Measurements from ENCODE around the gene PTPRC.

Gene PTPRC

DNA sequence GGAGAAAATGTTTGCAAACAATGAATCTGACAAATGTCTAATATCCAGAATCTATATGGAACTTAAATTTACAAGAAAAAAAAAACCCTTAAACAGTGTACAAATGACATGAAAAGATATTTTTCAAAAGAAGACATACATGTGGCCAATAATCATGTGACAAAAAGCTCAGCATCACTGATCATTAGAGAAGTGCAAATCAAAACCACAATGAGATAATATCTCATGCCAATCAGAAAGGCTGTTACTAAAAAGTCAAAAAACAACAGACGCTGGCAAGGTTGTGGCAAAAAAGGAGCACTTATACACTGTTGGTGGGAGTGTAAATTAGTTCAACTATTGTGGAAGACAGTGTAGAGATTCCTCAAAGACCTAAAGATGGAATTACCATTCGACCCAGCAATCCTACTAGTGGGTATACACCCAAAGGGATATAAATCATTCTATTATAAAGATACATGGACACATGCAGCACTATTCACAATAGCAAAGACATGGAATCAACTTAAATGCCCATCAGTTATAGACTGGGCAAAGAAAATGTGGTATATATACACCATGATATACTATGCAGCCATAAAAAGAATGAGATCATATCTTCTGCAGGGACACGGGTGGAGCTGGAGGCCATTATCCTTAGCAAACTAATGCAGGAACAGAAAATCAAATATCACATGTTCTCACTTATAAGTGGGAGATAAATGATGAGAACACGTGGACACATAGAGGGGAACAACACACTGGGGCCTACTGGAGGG lies 123.2 kb downstream of the PTPRC start:
- DNase-seq: no peak

DNA sequence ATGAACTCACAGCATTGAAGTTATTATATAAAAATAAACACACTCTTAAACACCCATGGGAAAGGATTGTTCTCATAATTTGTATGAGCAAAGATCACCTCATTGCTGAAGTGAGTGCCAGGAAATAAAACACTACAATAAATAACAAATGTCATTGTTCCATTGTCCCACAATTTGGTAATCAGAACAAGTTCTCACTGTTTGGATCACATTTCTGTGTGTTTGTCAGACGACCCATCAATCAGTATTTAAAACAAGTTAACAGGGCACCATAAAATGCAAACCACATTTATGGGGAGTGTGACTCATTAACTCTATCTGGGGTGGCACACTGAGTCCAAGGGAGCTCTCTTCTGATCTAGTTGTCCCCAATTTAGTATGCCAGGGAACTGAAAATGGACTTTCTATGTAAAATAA lies 124.5 kb downstream of the PTPRC start:
- peak in 1 of 51 donors; percentile 52 for DNase-seq

DNA sequence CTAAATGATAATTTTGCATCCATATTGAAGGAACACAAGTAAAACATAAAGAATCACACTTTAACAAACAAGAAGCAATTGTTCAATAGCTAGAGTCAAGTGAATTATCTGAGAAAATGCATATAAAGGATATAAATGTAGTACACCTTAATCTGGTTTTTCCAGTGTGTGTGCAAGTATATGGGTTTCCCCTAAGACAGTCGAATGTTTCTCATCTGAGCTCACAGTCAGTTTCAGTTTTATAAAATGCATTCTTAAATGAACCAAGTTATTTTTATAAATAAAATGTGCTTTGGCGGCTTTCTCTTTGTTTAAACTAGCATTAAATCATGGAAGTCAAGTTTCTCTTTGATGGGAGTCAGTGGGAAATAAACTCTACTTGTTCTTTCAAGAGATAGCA lies 125.9 kb downstream of the PTPRC start:
- no peak for DNase-seq

DNA sequence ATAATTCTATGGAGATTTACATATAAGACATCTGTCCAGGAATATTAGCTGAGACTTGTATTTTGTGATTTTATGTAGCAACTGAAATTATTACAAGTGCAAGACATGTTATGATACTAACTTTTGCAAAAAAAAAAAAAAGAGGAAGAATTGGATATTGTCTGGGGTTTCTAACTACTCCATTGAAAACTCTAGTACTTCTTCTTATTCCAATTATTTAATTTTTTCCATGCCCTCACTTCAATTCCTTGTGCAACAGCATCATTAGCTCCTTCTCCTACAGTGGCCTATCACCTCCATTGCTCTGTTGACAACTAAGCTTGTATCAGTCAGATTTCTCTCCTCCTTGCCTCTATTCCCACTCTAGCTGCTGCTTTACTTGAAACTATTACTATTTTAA lies 126.6 kb downstream of the PTPRC start:
- DNase-seq: no peak

DNA sequence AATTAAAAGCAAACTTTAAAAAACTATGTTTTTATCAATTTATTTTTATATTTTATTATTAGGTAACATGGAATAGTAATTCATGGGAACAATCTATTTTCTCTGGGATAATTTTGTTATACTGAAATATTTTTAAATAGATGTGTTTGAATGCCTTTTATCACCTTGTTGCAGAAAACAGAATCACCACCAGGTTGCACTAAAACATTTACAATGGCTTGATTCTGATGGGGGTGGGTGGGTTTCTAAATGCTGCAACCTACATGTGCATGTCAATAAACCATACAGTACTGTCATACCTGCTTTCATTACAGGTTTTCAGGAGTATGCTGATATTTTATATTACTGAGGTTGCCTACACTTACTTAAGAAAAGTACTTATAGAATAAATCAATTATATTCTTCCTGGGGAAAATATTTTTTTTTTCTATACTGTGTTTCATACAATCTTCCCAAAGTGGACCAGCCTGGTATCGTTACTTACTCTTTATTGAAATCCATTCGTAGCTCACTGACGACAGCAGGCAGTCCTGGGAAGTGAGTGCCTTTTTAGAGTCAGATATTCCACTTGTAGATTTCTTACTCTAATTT lies 132.8 kb downstream of the PTPRC start:
- peak in 1 of 51 donors; percentile 12 for DNase-seq

DNA sequence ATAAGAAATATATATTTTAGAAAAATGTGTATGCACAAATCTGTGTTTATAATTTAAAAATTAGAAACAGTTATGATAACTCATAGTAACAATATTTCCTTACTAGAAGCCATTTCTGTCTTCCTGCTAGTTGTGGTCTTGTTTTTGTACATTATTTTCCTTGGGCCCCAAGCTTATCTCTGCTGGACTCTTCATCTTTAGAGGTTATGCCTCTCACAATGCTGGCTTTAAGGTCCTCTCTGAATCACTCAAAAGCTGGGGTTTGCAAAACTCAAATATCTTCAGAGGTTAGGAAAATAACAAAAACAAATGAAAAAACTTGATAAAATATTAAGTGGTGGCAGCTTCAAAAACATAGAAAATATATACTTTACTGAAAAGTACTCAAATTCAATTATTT lies 133.8 kb downstream of the PTPRC start:
- DNase-seq: no peak

DNA sequence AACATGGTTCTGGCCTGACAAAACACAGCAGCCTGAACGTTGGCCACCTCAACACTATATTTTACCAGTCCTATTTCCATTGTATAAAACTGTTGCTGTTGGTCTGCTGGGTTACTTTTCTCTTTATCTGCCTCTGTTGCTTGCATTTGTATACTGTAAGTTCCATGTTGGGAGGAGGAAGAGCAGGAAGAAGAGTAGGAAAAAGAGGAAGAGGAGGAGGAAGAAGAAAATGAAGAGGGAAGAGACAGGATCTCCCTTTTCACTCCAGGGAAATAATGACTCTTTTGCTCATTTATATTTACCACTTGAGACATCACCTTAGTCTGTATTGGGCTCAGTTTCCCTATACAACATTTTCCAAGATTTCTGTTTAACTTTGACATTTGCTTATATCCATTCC lies 134.2 kb downstream of the PTPRC start:
- no peak for DNase-seq

DNA sequence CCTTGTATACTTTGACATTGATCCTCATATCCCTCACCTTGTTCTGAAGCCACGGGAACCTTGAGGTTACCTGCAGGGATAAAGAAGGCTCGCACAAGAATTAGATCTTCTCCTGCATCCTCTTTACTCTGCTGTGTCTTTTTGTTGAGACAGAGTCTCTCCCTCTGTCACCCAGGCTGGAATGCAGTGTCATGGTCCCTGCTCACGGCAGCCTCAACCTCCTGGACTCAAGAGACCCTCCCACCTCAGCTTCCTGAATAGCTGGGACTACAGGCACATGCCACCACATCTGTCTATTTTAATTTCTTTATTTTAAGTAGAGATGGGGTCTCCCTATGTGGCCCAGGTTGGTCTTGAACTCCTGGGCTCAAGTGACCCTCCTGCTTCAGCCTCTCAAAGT lies 134.7 kb downstream of the PTPRC start:
- no peak for DNase-seq

DNA sequence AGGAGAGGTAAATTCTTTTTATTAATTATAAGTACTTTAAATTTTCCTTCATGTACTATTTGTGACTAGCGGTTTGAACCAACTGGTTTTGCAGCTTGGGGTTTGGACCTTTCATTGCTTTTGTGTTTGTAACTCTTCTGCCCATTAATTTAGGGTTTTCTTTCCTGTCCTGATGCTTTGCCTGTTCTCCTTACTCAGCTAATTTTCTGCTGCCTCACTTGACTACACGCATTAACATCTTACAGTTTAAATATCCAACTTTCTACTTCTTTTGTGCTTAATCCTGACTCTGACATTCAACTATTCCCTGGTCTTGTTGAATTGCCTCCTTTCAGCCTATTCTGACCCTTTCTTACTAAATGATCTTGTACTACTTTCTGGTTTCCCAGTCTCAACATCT lies 135.6 kb downstream of the PTPRC start:
- DNase-seq: no peak

DNA sequence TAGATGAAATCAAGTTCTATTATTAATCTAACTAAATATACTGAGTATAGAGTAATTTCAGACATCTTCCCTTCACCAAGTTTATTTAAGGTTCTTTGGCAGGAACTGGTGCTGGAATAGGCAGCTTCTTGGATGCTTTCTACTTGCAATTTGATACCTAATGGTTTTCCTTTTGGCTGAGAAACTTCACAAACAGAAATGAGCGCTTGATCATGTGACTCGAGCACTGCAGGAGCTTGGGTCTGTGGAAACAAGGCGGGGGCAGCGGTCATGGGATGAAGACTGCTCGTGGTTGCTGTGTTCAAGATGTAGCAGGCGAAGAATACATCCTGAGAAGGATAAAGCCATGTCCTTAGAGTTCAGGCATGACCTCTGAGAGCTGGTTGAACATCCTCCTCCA lies 136.8 kb downstream of the PTPRC start:
- no peak for DNase-seq

DNA sequence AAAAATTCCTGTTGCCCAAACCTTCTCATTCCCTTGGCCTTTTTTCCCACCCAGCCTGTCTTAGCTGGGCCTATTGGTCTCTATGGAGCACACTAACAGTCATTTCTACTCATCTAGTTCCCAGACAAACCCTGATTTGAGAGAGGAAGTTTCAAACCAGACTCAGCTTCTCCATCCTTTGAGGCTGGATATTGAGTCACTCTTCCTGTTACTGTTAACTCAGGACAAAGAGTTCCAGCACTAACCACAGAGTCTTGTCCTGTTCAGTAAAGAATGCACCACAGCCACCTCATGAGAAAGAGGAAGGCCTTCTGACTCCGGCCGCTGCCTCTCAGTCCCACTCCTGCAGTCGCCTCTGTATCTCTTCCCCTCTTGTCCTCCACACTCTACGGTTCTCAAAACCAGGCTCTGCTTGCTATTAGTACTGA lies 137.8 kb downstream of the PTPRC start:
- DNase-seq: peak in 16 of 51 donors; percentile 2 to 39 (median 18)

DNA sequence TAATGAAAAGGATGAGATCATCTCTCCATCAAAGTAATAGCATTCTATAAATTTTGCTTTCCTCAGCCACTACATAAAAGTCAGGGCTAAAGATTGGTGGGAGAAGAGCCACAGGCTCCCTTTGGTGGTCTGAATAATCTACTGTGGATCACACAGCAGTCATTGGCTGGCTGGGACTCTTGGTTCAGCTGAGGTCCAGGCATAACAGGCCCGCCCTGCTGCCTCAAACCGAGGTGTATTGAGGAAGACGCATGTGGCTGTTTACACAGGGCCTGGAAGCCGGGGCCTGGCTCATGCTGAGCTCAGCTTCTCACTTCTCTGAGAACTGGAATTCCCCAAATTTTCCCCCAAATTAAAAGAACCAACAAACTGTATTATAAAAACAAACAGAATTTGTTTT lies 139.2 kb downstream of the PTPRC start:
- no peak for DNase-seq

DNA sequence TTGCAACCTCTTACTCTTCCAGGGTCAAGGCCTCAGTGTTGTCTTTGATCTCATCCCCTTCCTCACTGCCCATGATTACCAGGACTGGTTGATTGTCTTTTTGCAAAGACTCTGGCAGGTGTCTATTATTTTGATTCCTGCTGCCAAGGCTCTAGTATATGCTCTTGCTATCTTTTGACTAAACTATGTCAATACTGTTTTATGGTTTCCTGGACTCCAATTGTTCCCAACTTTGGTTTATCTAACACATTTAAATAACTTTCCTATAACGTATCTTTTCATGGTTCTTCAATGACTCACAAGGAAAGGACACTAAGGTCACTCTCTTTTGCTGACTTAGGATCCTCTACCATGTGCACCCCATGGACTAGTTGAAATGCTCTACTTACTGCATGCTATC lies 141.5 kb downstream of the PTPRC start:
- DNase-seq: no peak

DNA sequence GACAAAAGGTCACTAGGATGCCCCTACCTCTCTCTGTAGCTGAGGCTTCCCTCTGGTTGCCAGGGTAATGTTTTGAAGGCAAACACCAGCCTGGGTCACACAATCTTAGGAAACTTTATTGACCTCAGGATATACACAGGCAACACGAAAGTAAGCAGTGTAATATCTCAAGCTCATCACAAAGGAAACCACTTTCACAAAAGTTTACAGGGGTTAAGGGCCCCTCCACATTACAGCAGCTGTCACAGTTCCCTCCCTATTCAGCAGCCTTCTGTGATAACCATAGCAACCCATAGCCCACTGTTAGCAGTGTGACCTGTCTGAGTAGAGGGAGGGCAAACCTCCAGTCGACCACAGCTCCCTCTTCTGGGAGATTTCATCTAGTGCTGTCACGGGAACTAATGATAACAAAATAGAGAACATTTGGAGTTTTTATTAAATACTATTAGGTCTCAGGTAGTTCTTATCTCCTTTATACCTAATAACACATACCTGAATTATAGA lies 149.8 kb downstream of the PTPRC start:
- DNase-seq: peak in 1 of 51 donors; percentile 3

DNA sequence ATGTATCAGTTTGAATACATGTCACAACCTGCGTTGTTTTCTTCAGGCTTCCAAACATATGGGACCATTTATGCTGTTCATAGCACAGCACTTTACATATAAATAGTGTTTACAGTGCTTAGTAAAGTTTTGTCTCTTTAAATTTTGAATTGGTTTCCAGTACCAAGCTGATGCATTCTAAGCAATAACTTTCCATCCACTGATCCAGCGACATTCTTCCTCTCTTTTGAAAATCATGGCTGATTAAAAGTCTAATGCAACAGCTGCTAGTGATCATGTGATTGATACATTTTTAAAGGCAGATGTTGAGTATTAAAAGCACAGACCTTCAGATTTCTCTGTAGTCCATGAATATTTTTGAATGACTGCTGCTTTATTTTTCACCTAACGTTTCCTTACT lies 154.9 kb downstream of the PTPRC start:
- no peak for DNase-seq

DNA sequence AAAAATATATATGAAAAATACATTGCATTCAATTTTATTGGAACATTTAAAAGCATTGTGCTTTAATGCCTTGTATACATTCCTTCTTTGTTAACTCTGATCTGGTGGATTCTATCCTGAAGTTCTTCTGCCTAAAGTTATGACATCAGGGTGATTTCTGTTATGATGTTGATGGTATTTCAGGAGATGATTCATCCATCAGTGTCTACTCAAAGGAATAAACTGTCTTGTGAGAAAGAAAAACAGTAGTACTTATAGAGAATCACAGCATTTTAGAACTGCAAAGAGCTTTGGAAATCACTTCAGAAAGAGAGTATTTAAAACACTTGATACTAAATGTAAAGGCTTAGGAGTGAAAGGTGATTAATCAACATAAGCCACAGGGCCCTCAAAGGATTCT lies 155.7 kb downstream of the PTPRC start:
- DNase-seq: no peak

DNA sequence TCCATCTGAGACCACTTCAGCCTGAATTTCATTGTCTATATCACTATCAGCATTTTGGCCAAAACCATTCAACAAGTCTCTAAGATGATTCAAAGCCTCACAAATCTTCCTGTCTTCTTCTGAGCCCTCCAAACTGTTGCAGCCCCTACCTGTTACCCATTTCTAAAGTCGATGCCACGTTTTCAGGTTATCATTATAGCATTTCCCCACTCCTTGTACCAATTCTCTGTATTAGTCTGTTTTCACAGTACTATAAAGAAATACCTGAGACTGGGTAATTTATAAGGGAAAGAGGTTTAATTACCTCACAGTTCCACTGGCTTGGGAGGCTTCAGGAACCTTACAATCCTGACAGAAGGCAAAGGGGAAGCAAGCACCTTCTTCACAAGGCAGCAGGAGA lies 158.8 kb downstream of the PTPRC start:
- DNase-seq: no peak

DNA sequence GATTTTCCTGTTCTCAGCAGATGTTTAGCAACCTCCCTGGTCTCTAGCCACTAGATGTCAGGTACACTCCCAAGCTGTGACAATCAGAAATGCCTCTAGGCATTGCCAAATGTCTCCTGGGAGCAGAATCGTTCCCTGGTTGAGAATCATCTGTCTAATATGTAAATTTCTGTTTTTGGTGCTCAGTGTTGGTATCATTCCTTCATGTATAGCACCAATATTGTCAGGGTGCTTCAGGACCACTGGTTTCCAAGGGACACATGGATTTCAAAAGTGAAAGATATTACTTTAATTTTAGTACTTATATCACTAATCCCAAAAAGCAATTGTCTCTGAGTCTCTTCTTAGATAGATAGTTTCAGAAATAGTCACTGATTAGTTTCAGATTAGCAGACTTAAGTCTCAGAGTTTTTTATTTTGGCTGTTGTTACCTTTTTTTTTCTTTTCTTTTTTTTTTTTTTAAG lies 160.1 kb downstream of the PTPRC start:
- no peak for DNase-seq

DNA sequence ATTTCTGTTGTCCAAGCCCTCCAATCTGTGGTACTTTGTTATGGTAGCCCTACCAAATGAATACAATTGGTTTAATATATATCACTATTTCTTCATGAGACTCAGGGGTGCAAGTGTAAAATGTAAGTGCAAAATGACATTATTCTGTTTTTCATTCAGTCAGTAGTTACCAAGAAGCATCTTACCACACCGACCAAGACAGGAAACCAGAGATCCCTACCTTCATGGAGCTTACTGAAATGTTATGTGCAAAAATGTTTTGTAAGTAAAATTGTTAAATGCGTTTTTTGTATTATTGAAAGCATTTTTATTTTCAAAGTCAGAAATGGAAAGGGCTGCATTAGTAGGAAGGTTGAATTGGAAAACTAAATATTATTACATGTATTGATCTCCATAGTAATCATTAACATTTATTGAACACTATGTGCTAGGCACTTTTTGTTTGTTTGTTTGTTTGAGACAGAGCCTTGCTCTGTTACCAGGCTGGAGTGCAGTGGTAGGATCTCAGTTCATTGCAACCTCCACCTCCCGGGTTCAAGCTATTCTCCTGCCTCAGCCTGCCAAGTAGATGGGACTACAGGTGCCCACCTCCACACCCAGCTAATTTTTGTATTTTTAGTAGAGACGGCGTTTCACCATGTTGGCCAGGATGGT lies 166.8 kb downstream of the PTPRC start:
- no peak for DNase-seq

DNA sequence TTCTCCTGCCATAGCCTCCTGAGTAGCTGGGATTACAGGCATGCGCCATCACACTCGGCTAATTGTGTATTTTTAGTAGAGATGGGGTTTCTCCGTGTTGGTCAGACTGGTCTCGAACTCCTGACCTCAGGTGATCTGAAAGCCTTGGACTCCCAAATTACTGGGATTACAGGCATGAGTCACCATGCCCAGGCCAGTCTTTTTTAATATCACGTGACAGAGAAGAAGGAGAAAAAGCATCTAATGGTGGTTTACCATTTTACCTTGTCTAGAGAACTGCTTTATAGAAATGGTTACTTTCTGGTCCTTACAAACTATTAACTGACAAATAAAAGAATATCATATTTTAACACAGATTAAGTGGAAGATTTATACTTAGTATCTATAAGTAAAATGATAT lies 168.0 kb downstream of the PTPRC start:
- no peak for DNase-seq
